Mammary epithelial cell (primary cell): Measurements from ENCODE around the gene ISLR2.
"Not testable (repeated sequence)": the region's sequence is repeated elsewhere in the genome, so short reads cannot be mapped to it uniquely, and the experiment has no call there.

ENCODE experiments used
- EZH2 ChIP-seq: IDR thresholded peaks from 2 replicates; pipeline ENCODE4 v1.6.1; 2012; ENCODE audit warnings: low read length, inconsistent platforms, borderline replicate concordance
- TF ChIP-seq, protein P1 (sequence below), 2 donors: IDR thresholded peaks in 1 of 2; conservative IDR thresholded peaks in 1 of 2; 2 replicates each; pipeline ENCODE4 v1.5.1; 2011 to 2012; ENCODE audit warnings: inconsistent platforms in 2 of 2, low read length in 2 of 2, mild to moderate bottlenecking in 2 of 2, control low read depth in 1 of 2, low read depth in 1 of 2; ENCODE audit not compliant: insufficient read depth in 1 of 2; ENCODE audit errors: extremely low read depth in 1 of 2

DNA sequence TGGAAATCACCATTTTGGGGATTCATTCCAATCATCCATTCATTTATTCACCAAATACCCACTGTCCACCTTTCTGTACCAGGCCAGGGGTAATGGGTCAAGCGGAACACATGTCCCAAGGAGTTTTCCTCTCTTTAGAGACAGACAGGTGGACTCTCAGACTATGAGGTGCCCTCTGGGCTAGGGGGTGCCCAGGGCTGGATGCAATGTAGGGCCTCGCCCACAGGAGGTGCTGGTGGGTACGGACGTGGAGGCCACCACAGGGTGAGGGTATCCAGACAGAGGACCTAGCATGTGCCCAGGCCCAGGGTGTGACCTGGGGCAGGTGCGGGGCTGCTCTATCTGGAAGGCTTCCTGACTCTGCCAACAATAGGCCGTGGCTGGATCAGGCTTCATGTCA is 21.8 kb upstream of the ISLR2 start:
- TF ChIP-seq, protein P1, sequence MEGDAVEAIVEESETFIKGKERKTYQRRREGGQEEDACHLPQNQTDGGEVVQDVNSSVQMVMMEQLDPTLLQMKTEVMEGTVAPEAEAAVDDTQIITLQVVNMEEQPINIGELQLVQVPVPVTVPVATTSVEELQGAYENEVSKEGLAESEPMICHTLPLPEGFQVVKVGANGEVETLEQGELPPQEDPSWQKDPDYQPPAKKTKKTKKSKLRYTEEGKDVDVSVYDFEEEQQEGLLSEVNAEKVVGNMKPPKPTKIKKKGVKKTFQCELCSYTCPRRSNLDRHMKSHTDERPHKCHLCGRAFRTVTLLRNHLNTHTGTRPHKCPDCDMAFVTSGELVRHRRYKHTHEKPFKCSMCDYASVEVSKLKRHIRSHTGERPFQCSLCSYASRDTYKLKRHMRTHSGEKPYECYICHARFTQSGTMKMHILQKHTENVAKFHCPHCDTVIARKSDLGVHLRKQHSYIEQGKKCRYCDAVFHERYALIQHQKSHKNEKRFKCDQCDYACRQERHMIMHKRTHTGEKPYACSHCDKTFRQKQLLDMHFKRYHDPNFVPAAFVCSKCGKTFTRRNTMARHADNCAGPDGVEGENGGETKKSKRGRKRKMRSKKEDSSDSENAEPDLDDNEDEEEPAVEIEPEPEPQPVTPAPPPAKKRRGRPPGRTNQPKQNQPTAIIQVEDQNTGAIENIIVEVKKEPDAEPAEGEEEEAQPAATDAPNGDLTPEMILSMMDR (conservative IDR thresholded peaks at IDR 0.05 in 1 of 2, IDR thresholded peaks at IDR 0.05 in 1 of 2; ENCODE audit: extremely low read depth in 1 of 2, insufficient read depth in 1 of 2, low read depth in 1 of 2, low read length in 2 of 2): not testable (repeated sequence)
- not testable (repeated sequence) for TF ChIP-seq EZH2
